Breast epithelium (tissue), 3 donors: ENCODE measurements around the gene SNAPC4.

Experiments used
- POLR2A ChIP-seq: fragments of 450-650 bp; IDR thresholded peaks from one replicate; pipeline ENCODE4 v1.6.1; 2016; ENCODE audit warnings: antibody characterized with exemption, mild to moderate bottlenecking, moderate library complexity
- TF ChIP-seq, protein P1 (sequence below), 3 donors: fragments of 450-650 bp; IDR thresholded peaks; one replicate each; pipeline ENCODE4 v1.5.1; 2016 to 2017; ENCODE audit warnings: antibody characterized with exemption in 3 of 3, mild to moderate bottlenecking in 3 of 3, moderate library complexity in 3 of 3

DNA sequence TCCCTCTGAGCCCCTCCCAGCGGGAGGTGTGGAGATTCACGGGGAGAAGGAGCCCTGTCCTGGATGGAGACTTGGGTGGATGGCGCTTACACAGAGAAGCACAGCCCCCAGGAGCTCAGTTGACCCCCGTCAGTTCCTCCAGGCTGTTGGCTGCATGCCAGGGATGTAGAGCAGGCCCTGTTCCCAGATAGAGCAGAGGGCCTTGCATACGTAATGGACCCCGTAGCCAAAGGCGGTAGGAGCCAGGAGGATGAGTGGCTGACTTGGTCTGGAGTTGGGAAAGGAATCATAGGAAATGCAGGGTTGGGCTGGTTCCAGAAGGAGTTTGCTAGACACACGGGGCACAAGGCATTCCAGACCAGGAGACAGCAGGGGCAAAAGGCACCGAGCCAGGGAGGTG is 13.0 kb upstream of the SNAPC4 start:
- no peak for TF ChIP-seq POLR2A
- TF ChIP-seq, protein P1, sequence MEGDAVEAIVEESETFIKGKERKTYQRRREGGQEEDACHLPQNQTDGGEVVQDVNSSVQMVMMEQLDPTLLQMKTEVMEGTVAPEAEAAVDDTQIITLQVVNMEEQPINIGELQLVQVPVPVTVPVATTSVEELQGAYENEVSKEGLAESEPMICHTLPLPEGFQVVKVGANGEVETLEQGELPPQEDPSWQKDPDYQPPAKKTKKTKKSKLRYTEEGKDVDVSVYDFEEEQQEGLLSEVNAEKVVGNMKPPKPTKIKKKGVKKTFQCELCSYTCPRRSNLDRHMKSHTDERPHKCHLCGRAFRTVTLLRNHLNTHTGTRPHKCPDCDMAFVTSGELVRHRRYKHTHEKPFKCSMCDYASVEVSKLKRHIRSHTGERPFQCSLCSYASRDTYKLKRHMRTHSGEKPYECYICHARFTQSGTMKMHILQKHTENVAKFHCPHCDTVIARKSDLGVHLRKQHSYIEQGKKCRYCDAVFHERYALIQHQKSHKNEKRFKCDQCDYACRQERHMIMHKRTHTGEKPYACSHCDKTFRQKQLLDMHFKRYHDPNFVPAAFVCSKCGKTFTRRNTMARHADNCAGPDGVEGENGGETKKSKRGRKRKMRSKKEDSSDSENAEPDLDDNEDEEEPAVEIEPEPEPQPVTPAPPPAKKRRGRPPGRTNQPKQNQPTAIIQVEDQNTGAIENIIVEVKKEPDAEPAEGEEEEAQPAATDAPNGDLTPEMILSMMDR (IDR thresholded peaks at IDR 0.05) = no peak
